Stimulated activated CD8-positive, alpha-beta memory T cell treated with anti-CD3 and anti-CD28 coated beads, Interleukin-2, amount 100 ng/mL, for 48 hours (primary cell): ENCODE measurements around the gene ETV3.

ENCODE experiments used
- DNase-seq, 2 donors: peaks; one replicate each; pipeline ENCODE4 v3.0.0-alpha.2; 2020; ENCODE audit warnings: low read depth in 2 of 2

Gene ETV3

GRCh38 chr1:157139052-157139715, 989 bp upstream of the ETV3 start:
- DNase-seq, result no peak

- no peak for DNase-seq
These were observed 581 bp downstream of the ETV3 start for GRCh38 chr1:157137408-157138219.

- DNase-seq, result no peak
These were observed 1.2 kb downstream of the ETV3 start for GRCh38 chr1:157137046-157137407.

- DNase-seq, result no peak
These were observed 2.1 kb downstream of the ETV3 start for GRCh38 chr1:157136133-157136532.

GRCh38 chr1:157135646-157136045, 2.5 kb downstream of the ETV3 start:
- no peak for DNase-seq

- DNase-seq, result no peak
These were observed 3.1 kb downstream of the ETV3 start for GRCh38 chr1:157135070-157135469.

- DNase-seq, result no peak
These were observed 3.8 kb downstream of the ETV3 start for GRCh38 chr1:157134442-157134841.

- no peak for DNase-seq
These were observed 4.8 kb downstream of the ETV3 start for GRCh38 chr1:157133426-157133825.

GRCh38 chr1:157132616-157133167, 5.5 kb downstream of the ETV3 start:
- DNase-seq, result no peak

GRCh38 chr1:157132111-157132510, 6.1 kb downstream of the ETV3 start:
- DNase-seq, result no peak

GRCh38 chr1:157131281-157131680, 6.9 kb downstream of the ETV3 start:
- no peak for DNase-seq

- DNase-seq, result no peak
These were observed 13.3 kb downstream of the ETV3 start for GRCh38 chr1:157124855-157125254.

- DNase-seq, result no peak
These were observed 18.7 kb downstream of the ETV3 start for GRCh38 chr1:157119448-157119847.

- DNase-seq, result no peak
These were observed 19.2 kb downstream of the ETV3 start for GRCh38 chr1:157119008-157119407.

GRCh38 chr1:157117527-157118057, 20.6 kb downstream of the ETV3 start:
- no peak for DNase-seq

- DNase-seq, result no peak
These were observed 21.5 kb downstream of the ETV3 start for GRCh38 chr1:157116737-157117103.

- no peak for DNase-seq
These were observed 22.1 kb downstream of the ETV3 start for GRCh38 chr1:157115851-157116736.

GRCh38 chr1:157115429-157115838, 22.8 kb downstream of the ETV3 start:
- no peak for DNase-seq

GRCh38 chr1:157114183-157115121, 23.7 kb downstream of the ETV3 start:
- no peak for DNase-seq

- no peak for DNase-seq
These were observed 24.6 kb downstream of the ETV3 start for GRCh38 chr1:157113631-157114030.

- no peak for DNase-seq
These were observed 25.1 kb downstream of the ETV3 start for GRCh38 chr1:157113106-157113505.
